HepG2 (cell line): ENCODE measurements around the gene NCBP2. TPM values are rescaled to one million over a fixed set of nuclear protein-coding genes. Genes with fewer than 3 reads are reported as not detected.

Experiments used
- ARID3A ChIP-seq: IDR thresholded peaks from 2 replicates; pipeline ENCODE4 v1.6.1; 2012; ENCODE audit warnings: low read depth, low read length, improper control_type of control experiment
- BCL6 ChIP-seq: IDR thresholded peaks from 2 replicates; pipeline ENCODE4 v1.6.1; 2016; ENCODE audit warnings: missing genetic modification reagents, missing compliant biosample characterization
- FOXM1 ChIP-seq: sonication (generic); formaldehyde crosslinking; IDR thresholded peaks from 2 replicates; pipeline ENCODE4 v1.5.0; 2020; ENCODE audit warnings: missing genetic modification reagents
- HCFC1 ChIP-seq: fragments of 150-350 bp; IDR thresholded peaks from 2 replicates; pipeline ENCODE4 v1.6.1; 2014; ENCODE audit warnings: low read depth, low read length
- KLF16 ChIP-seq, 2 experiments: sonication (generic) in 1 of 2; formaldehyde crosslinking in 1 of 2; IDR thresholded peaks; 2 replicates each; pipeline versions ENCODE4 v1.6.1 to v1.8.0; 2016 to 2023; ENCODE audit warnings: missing genetic modification reagents in 2 of 2, missing compliant biosample characterization in 1 of 2
- MBD4 ChIP-seq: IDR thresholded peaks from 2 replicates; pipeline ENCODE4 v1.6.1; 2012; ENCODE audit warnings: low read length, inconsistent platforms, borderline replicate concordance
- MEIS2 ChIP-seq: sonication (generic); formaldehyde crosslinking; IDR thresholded peaks from 2 replicates; pipeline ENCODE4 v1.9.0; 2021; ENCODE audit warnings: mild to moderate bottlenecking, missing genetic modification reagents
- NAIF1 ChIP-seq: sonication (generic); formaldehyde crosslinking; IDR thresholded peaks from 2 replicates; pipeline ENCODE4 v1.5.0; 2020; ENCODE audit warnings: mild to moderate bottlenecking, missing genetic modification reagents, borderline replicate concordance
- NFE2 ChIP-seq: sonication (generic); formaldehyde crosslinking; IDR thresholded peaks from 2 replicates; pipeline ENCODE4 v1.4.0; 2020; ENCODE audit warnings: missing genetic modification reagents
- NKX3-1 ChIP-seq: sonication (generic); formaldehyde crosslinking; IDR thresholded peaks from 2 replicates; pipeline ENCODE4 v1.5.0; 2020; ENCODE audit warnings: missing genetic modification reagents
- SALL1 ChIP-seq: sonication (generic); formaldehyde crosslinking; IDR thresholded peaks from 2 replicates; pipeline ENCODE4 v1.8.0; 2022; ENCODE audit warnings: mild to moderate bottlenecking, missing genetic modification reagents
- SMARCE1 ChIP-seq: fragments of 450-650 bp; IDR thresholded peaks from 2 replicates; pipeline ENCODE4 v1.6.1; 2017; ENCODE audit warnings: borderline replicate concordance
- TMF1 ChIP-seq: sonication (generic); formaldehyde crosslinking; IDR thresholded peaks from 2 replicates; pipeline ENCODE4 v1.8.1; 2022; ENCODE audit warnings: low read depth, missing genetic modification reagents
- U2AF2 ChIP-seq: fragments of 200-400 bp; formaldehyde crosslinking; IDR thresholded peaks from 2 replicates; pipeline ENCODE4 v1.6.1; 2017; ENCODE audit warnings: low read depth, mild to moderate bottlenecking, low read length
- ZBTB20 ChIP-seq: sonication (generic); formaldehyde crosslinking; IDR thresholded peaks from 2 replicates; pipeline ENCODE4 v1.8.1; 2023; ENCODE audit warnings: missing genetic modification reagents, low read depth, mild to moderate bottlenecking, borderline replicate concordance
- ZNF18 ChIP-seq: sonication (generic); formaldehyde crosslinking; IDR thresholded peaks from 2 replicates; pipeline ENCODE4 v1.8.0; 2022; ENCODE audit warnings: mild to moderate bottlenecking, missing genetic modification reagents; ENCODE audit not compliant: insufficient replicate concordance
- ZNF24 ChIP-seq: fragments of 450-650 bp; IDR thresholded peaks from 2 replicates; pipeline ENCODE4 v1.6.1; 2017; ENCODE audit warnings: antibody characterized with exemption, mild to moderate bottlenecking
- ZNF503 ChIP-seq: sonication (generic); formaldehyde crosslinking; IDR thresholded peaks from 2 replicates; pipeline ENCODE4 v1.4.0; 2020; ENCODE audit warnings: missing genetic modification reagents
- ZNF850 ChIP-seq: sonication (generic); formaldehyde crosslinking; conservative IDR thresholded peaks from 2 replicates; pipeline ENCODE4 v1.9.0; 2021; ENCODE audit warnings: mild to moderate bottlenecking, missing genetic modification reagents
- ZXDC ChIP-seq: sonication (generic); formaldehyde crosslinking; IDR thresholded peaks from 2 replicates; pipeline ENCODE4 v1.5.0; 2020; ENCODE audit warnings: mild to moderate bottlenecking, missing genetic modification reagents
- polyA plus RNA-seq, 8 experiments: library from polyadenylated mRNA; depleted of rRNA in 3 of 8; stranded (reverse) in 7 of 8; unstranded in 1 of 8; fragments of >200 nt; fragmentation: Illumina TruSeq in 4 of 8; extraction: Trizol in 4 of 8; gene quantifications; 2 replicates each; pipeline versions ENCODE4 v1.2.1 to v1.2.3, GENCODE V29; 2011 to 2016; ENCODE audit warnings: low read depth in 4 of 8, missing spikeins in 1 of 8, mixed read lengths in 1 of 8; ENCODE audit not compliant: insufficient read depth in 1 of 8
- total RNA-seq, 5 experiments: library from RNA; depleted of rRNA; stranded (reverse); fragments of >200 nt; fragmentation: Illumina TruSeq; extraction: Trizol; gene quantifications; 2 replicates each; pipeline ENCODE4 v1.2.3, GENCODE V29; 2016; ENCODE audit warnings: low read depth in 1 of 5

Gene NCBP2
- total and polyA plus RNA-seq, 2 of the 13 experiments (the other 11 are each of a cell fraction or from before 2014, with no cell fraction given), result 58.7 to 95.5 TPM

- peak; percentile 90; the same call in 1 of the 2 replicates for TF ChIP-seq ZBTB20 (CRISPR knock-in tag)
- no peak for TF ChIP-seq ZNF503
- no peak for TF ChIP-seq U2AF2
- peak in 1 of 2 experiments; percentile 42; a peak in 2 of 4 replicates for TF ChIP-seq KLF16 (CRISPR knock-in tag; IDR thresholded peaks at IDR 0.05)
- no peak for TF ChIP-seq TMF1 (CRISPR knock-in tag)
- no peak for TF ChIP-seq ZNF24
- no peak for TF ChIP-seq NKX3-1 (CRISPR knock-in tag)
- TF ChIP-seq SMARCE1, result no peak
- TF ChIP-seq HCFC1, result no peak
- no peak for TF ChIP-seq NAIF1 (CRISPR knock-in tag)
- TF ChIP-seq ZNF18 (CRISPR knock-in tag), result no peak
- TF ChIP-seq BCL6 (CRISPR knock-in tag), result peak; percentile 73
- TF ChIP-seq NFE2, result no peak
- 0 out of 2 replicates have a peak, but pooled peaks have one; percentile 10 for TF ChIP-seq ZNF850 (CRISPR knock-in tag)
- no peak for TF ChIP-seq MEIS2 (CRISPR knock-in tag)
- TF ChIP-seq FOXM1 (CRISPR knock-in tag), result no peak
- TF ChIP-seq SALL1 (CRISPR knock-in tag), result peak; percentile 86
- TF ChIP-seq ARID3A, result peak; percentile 45; the same call in 1 of the 2 replicates
- no peak for TF ChIP-seq ZXDC (CRISPR knock-in tag)
- no peak; the same call in 1 of the 2 replicates for TF ChIP-seq MBD4
Measured at GRCh38 chr3:196962108-196962929, 20.0 kb upstream of the NCBP2 start (continued).
